GM18517 (cell line): ENCODE measurements around the gene DACT1.

Experiments used
- ATAC-seq: cut with Tn5 transposase; IDR thresholded peaks from one replicate; pipeline ENCODE4 v1.9.1; 2021; ENCODE audit warnings: mild to moderate bottlenecking, moderate library complexity; ENCODE audit not compliant: unreplicated experiment

Gene DACT1

DNA sequence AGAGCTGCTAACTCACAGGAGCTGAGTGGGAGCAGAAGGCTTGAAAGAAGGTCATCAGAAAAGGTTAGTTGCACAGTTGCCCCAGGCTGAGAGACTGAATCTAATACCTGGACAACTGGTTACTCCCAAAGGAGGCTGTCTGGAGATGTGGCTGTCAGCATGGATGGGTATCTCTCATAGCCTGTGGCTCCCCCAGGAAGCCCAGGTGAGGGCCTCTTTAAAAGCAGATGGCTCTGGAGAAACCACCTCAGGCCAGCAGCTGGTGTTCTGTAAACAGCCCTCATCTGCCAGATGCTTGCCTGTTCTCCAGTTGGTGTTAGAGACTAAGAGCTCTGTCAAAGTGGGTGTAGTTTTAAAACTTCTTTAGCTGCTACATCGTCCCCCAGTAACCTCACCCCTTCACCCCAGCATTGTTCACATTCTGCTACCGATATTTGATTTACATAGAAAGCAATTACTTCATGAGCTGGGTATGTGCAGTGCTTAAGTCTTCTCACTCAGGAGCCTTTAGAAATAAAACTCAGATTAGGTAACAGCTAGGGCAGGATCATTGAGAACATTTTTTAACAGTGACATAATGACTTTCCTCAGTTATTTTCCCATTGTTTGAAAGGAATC, 25.8 kb downstream of the DACT1 start:
- ATAC-seq = no peak

DNA sequence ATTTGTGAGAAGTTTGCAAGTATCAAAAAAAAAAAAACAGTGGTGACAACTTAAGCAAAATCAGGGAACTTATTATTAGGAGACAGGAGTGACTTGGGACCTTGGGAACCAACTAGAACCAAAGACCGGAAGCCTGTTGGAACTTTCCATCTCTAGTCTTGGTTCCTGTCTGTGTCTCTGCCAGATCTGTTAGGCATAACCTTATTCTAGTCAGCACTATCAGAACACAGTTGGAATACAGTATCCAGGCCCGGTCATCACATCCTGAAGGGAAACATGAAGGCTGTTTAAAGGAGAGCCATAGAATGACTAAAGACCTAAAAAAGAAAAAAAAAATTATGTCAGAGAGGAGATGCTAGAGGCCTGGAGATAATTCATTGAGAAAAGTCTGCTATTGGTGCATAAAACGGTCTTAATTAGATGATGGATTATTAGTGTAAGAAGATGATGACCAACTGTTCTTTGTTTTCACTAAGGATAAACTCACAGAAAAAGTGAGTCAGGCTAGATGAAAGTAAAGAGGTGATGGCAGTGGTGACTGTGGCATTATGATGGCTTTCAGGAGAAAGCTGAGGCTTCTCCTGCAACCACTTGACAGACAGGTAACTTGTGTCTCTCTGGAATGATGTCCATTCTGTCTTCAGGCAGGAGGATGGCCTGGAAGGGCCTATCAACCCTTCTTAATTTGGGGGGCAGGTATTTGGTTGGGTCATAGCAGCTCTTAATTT, 28.2 kb downstream of the DACT1 start:
- no peak for ATAC-seq

DNA sequence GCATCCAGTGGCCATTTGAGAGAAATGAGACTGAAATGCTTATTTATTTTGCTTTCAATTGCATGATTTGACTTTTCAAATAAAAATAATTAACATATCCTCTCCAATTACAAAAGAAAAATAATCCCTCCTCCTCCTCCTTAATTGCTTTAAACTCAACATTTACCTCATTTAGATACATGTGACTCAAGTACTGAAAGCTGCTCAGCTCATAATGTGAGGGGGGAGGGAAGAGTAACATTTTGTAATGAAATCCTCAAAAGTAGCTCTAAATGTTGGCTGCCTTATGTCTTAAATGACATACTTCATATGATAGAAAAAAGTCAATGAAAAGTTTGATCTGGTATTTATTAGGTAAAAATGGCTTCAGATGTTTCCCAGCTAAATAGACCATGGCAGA, 29.0 kb downstream of the DACT1 start:
- ATAC-seq = no peak

DNA sequence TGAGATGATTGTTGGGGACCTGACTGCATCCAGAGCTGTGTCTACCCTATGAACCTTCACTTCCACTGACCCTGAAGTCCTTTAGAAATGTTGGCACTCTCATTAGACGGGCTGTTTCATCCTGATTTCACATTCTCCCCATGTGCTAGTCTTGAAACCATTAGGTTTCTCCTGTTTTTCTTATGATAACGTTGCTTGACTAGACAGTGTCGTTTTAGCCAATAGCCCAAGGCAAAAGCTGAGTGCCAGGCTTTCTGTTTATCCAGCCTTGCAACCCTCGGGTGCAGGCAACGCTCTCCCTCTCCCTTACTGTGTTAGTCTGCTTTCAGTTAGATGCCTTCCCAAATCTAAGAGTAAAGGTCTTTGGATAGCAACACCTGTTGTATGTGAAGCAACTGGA, 30.1 kb downstream of the DACT1 start:
- no peak for ATAC-seq

DNA sequence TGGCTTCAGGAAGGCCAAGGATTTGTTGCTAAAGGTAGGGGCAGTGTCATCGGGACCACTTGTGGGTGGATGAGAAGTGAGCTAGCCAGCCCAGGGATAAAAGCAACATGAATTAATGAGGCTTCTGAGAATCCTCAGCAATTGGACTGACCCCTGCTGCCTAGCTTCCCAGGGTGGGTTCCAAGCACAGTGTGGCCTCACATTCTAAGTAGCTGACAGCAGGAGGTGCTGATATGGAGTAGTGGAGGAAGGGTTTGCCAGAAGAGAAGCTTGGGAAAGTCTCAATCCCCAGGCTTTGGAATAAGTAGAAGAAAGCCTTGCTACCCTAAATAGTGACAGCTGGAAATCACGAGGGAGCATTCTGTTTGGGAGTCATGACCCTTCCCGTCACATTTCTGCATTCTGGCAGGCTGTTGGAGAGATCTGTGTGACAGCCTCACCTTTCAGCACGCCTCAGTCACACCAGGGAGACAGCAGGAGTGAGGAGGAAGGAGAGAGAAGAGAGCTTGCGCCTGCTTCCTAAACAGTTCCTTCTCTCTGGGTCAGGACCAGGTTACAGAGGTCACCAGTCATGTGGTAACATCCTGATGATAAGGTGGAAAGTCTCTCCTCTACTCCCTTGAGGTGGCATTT, 31.2 kb downstream of the DACT1 start:
- ATAC-seq = no peak

DNA sequence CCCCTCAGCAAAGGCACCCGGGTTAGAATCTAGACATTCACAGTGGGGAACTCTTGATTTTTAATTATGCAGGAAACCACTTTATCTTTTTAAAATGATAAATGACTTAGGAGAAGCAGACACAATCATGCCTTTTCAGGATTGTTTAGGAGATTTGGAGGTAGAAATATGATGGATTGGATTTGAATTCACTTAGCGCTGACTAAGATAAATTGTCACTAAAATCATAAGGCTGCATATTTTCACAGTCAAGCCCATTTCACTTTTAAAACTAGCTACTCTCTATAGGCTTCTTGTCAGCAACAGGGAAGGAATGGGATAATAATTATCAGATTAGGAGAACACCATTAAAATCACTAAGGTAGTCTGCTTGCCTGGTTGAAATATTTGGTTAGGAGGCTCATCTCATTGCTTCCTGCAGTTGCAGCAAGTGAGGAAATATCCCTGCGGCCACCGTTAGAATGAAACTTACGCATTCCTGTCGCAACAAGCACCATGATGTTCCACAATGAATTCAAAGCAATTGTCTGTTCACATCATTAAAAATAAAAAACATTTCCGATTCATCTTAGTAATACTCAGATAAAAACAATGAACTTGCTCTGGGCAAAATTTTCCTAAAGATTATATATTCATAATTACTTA, 31.9 kb downstream of the DACT1 start:
- ATAC-seq = no peak

DNA sequence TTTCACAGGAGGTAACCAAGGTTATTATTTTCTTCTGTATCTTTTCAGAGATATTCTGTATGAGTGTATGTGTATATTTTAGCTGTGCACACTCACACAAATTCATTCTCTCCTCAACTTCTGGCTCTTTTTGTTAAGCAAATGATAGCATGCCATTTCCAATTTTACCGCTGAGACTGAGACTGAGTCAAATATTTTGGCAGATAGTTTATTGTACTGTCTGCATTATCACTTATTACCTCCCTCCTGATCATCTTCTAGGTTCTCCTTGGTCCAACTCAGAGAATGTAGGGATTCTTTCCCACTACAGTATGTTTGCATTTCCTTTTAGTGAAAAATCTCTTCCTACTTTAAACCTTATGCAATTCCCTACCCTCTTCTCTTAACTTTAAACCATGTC, 33.3 kb downstream of the DACT1 start:
- ATAC-seq = no peak

DNA sequence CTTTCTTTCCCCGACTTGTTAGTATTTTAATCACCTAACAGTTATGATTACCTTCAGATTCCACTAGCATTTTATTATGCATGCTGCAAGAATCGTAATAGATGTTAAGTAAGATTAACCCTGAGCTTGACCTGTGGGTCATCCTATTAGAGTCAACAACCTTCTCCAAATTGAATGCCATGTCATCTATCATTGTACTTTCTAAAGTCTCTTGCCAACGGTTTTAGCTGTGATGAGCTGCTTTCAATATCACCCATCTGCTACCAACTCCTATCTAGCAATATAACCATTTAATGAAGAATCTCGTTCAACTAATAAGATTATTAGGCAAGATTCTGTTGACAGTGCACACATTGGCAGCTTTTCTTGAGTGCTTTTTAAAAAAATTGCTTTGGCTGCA, 33.7 kb downstream of the DACT1 start:
- no peak for ATAC-seq

DNA sequence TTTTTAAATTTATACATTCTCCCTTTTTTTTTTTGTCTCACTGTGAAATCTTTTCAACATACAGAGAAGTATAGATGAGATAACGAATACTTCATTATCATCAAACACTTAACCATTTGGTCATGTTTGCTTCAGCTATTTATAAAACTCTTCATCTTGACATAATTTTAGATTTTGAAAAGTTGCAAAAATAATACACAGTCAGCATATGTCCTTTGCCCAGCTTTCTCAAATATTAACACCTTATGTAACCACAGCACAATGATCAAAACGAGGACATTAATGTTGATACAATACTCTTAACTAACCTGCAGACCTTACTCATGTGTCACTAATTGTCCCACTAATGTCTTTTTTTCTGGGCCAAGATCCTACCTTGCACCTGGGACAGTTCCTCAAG, 36.0 kb downstream of the DACT1 start:
- ATAC-seq = no peak

DNA sequence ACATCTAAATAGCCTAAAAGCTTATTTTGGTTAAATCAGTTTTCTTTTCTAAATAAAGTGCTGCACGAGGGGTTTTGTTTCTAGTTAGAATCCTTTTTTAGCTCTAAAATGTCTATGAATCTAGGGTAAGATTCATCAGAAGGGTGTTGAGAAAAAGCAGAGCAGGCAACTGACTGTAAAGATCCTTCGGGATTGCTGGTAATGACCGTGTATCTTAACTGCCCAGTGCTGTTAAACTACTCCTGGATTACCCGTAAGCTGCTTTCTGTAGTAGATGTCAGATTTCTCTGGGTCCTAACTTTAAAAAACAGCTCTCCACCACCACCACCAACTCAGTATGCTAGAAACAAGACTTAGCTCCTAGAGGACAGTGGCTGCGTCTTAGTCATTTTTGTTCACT, 39.2 kb downstream of the DACT1 start:
- no peak for ATAC-seq

DNA sequence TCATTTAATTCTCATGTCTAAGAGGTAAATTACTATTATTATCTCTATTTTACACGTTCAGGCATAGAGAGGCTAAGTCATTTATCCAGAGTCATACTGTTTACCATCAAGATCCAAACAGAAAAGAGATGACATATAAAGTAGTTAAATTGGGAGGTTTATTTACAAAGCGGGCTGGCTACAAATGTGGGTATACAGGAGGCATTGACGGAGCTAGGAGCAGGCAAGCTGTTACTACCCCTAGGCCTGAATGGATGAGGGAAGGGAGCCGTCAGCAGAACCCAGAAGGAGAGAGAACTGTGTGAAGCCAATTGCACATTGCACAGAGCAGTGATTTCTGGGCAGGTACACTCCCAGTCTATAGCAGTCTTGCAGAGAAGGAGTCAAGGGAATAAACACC, 39.8 kb downstream of the DACT1 start:
- no peak for ATAC-seq

DNA sequence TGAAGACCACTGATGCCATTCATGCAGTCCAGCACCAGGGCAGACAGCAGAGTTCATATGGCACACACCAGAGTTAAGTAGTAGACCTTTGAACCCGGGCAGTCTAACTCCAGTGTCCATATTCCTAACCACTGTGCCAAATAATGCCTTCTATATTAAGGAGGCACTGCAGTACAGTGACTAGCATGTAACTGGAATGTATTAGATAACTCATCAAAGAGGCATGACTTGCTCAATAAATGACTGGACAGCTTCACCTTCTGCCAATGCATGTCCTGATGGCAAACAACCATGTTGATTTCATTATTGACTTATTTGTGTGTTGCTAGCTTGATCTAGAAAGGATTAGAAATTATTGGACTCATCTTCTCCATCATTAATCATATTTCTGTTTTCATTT, 40.2 kb downstream of the DACT1 start:
- ATAC-seq = no peak

DNA sequence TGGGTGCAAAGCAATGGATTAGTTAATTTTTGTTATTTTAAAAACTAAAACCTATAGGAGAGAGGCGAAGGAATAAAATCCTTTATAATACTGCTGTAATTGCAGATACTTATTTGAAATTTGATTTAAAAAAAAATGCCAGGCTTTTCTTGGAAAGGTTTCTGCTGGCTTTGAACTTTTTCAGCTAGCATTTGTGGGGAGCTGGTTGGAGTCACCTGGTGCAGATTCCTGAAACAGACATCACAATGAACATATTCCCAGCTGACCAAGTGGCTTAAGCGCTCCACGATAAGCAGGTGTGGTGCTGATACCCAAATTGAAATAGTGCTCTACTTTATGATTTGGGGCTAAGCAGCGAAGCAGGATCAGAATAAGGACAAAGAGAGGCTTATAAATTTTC, 42.9 kb downstream of the DACT1 start:
- no peak for ATAC-seq

DNA sequence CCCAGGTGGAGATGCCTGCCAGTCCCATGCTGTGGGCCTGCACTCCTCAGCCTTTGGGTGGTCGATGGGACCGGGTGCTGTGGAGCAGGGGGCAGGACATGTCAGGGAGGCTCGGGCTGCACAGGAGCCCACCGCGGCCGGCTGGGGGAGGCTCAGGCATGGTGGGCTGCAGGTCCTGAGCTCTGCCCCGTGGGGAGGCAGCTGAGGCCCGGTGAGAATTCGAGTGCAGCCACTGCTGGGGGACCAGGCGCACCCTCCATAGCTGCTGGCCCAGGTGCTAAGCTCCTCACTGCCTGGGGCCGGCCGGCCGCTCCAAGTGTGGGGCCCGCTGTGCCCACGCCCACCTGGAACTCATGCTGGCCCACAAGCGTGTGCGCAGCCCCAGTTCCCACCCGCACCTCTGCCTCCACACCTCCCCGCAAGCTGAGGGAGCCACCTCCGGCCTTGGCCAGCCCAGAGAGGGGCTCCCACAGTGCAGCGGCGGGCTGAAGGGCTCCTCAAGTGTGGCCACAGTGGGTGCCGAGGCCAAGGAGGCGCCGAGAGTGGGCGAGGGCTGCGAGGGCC, 49.6 kb downstream of the DACT1 start:
- ATAC-seq = no peak

DNA sequence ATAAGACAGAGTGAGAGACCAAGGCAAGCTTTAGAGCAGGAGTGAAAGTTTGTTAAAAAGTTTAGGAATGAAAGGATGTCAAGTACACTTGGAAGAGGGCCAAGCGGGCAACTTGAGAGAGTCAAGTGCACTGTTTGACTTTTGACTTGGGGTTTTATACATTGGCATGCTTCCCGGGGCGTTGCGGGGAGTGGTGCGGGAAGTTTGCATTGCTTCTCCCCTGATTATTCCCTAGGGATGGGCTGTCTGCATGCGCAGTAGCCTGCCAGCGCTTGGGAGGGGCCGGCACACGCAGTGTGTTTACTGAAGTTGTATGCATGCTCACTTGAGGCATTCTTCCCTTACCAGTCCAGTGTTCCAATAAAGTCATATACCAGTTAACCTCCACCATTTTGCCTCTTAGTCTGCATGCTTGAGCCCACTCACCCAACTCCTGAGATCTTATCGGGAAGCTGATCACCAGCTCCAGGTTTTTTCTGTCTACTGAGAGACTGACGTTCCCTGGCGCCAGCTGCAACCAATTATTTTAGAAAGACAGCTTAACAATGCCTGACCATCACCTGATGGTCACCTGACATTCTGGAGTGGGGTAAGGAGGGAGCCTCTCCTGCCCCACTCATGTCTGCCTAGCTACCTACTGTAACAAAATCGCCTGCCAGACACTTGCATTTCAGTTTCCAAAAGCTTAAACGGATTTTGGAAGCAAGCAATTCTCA, 53.2 kb downstream of the DACT1 start:
- ATAC-seq = no peak

DNA sequence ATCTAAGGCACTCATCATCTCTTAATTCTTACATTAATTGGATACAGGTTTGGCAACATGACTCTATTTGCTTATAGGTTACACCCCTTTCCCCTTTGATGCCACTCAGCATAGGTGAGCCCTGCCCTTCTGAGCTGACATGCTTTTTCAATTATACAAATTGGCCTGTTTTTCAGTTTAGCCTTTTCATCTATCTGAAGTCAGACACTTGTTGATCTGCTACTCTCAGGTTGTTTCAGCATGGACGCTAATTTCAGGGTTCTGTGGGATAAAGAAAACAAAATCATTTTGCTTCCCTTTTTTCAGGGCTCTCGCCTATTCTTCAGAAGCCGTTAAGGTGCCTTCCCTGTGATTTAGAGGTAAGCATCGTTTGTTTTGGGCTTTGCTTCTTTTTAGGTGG, 55.3 kb downstream of the DACT1 start:
- no peak for ATAC-seq

DNA sequence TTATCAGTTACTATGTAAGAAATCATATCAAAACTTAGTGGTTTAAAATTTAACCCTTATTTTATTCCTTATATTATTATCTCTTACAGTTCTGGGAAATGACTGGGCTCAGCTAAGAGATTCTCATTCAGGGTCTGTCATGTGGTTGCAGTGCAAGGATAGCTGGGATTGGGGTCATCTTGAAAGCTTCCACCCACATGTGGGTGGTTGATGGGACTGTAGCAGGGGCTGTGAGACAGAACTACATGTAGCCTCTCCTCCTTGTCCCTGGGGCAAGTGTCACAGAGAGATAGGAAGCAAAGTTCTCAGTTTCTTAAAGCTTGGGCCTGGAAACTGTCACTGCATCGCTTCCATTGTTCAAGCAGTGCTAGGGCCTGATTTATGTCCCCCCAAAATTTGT, 57.8 kb downstream of the DACT1 start:
- no peak for ATAC-seq

DNA sequence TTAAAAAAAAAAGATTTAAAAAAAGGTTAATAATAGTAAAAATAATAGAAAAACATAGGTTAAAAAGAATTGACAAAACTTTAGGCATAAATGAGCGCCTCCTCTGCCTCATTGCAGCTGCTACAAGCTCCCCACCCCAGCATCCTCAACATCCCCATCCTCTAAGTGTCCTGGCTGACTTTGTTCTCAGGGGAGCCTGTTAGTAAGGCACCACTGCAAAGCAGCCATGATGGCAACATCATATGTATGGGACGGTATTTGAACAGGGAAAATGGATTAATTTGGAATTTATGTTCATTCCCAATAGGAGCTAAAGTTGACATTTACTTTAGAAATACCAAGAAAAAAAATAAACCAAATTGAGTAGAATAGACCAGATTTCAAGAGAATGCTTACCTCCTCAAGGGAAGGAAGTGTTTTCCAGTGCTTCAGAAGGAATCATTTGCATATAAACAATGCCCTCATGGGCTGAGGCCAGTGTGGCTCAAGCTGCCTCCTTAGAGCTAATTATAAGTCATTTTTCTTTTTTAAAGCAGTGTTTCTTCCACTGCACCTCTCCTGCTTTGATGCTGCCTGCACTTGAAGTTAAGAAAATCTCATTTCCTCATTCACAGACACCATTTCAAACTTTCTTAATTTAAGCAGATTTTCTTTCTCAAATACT, 59.6 kb downstream of the DACT1 start:
- ATAC-seq = no peak
